Activated CD4-positive, alpha-beta T cell treated with anti-CD3 and anti-CD28 coated beads, Interleukin-2, amount 50 U/mL, for 1 hour (primary cell): ENCODE measurements around the gene CGN.

Experiments used
- DNase-seq: peaks from one replicate; pipeline ENCODE4 v3.0.0-alpha.2; 2020

Gene CGN

GRCh38 chr1:151510957-151511635 is at the start of gene CGN:
Gene CGN (plus strand): TSS chr1:151511387. CDS start chr1:151518520, 7,133 bp downstream.
- DNase-seq: peak; percentile 85

DNA sequence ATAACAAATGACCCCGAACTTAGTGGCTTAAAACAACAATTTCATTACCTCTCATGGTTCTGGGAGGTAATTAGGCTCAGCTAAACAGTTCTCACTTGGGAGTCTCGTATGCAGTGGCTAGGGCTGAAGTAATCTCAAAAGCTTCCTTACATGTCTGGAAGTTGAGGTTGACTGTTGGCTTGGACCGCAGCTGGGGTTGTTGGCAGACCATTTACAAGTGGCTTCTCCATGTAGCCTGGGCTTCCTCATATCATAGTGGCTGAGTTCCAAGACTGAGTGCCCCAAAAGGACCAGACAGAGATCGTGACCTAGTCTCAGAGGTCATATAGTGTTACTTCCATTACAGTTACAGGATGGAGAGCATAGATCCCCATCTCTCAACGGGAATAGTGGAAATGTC is 49.5 kb upstream of the CGN start:
- DNase-seq: no peak

DNA sequence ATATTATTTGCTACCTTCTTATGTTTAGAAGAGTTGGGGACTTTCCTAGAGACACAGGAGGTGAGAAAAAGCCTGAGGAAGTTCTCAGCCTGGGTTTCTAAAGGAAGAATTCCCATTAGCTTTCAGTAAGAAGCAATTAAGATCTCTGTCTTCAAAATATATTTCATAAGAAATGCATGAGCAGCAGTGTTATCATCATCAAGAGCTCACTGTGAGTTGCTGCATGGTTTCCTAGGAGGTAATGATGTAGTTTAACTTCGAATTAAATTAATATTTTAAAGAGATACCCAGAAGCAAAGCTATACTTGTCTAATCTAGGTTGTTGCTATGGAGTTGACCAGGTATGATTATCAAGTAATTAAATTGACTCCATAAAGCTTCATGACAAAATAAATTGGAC is 46.2 kb upstream of the CGN start:
- no peak for DNase-seq

DNA sequence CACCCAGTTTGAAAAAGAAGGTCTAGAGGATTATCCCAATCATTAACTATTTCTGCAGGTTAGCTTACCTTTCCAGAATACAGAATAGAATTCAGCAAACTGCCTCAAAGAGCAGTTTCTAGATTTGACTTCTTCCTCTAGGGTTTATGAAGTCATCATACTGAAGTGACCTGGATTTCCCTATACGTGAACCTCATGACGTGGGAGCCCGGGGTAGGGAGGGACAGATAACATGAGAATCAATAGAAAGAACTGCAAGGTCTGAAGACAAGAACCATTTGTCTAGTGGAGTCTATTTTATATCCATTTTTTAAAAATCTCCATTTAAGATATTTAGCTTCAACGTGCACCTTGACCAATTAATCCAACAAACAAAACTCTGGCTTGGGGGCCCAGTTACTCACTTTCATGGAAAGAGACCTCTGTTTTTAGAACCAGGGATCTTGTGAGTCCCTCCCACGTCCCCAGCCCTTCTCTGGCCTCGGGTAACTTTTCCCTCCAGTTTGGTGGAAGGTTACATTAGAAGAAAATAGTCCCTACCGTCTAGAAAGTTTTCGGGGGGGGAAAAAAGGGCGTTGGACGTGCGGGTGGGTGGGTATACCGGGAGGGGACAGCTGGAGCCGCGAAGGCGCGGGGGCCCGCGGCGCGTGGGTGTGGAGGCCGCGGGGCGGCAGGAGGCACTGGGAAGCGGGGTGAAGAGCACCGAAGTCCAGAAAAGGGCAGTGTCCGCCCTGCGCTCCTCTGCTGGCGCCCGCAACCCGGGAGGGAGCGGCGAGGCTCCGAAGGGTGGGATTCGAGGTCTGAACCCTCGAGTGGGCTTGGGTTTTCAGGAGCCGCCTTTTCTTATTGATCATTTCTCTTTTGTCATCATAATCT is 38.1 kb upstream of the CGN start:
- peak; percentile 7 for DNase-seq

DNA sequence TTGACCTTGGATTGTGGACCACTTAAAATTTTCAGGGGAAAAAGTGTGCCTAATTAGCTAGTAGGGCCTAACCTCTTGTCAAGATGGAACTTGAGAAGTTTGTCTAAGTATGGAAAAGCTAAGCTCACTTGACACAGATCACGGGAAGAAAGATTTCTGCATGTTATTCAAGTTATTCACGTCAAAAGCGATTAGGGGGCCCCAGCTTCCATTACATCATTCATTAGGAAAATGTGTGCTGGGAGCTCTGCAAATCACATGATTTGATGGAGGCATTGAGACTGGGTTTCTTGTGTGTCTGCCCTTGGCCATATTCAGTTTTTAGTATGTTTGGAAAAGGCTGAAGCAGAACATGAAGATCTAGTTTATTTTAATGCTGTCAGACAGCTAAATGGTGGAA is 36.4 kb upstream of the CGN start:
- no peak for DNase-seq

- DNase-seq: no peak
Measured at GRCh38 chr1:151475175-151475574, 36.0 kb upstream of the CGN start.

DNA sequence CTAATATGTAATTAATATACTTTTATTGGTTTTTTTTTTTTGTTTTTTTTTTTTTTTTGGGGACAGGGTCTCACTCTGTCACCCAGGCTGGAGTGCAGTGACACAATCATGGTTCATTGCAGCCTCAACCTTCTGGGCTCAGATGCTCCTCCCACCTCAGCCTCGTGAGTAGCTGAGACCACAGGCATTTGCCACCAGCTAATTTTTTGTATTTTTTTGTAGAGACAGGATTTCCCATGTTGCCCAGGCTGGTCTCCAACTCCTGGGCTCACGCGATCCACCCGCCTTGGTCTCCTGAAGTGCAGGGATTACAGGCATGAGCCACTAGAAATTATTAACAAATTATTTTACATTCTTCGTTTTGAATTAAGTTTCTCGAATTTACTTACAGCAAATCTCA is 35.1 kb upstream of the CGN start:
- DNase-seq: no peak

DNA sequence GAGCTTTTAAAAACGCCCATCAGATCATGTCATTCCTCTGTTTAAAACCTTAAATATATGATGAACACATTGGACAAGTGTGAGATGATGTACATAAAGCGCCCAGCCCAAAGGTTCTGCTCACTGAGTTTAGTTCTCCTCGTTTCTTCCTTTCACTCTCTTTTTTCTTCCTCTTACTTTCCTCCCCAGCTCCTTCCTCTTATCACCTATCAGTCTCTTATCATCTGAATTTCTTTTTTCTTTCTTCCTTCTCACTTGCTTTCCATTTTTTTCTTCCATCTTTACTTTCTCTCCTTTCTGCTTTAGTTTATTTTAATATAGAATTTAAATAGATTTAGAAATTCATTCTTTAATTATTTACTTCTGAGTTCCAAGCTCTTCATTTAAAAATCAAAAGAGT is 34.1 kb upstream of the CGN start:
- no peak for DNase-seq

GRCh38 chr1:151478140-151478812 is 32.9 kb upstream of the CGN start:
- no peak for DNase-seq

DNA sequence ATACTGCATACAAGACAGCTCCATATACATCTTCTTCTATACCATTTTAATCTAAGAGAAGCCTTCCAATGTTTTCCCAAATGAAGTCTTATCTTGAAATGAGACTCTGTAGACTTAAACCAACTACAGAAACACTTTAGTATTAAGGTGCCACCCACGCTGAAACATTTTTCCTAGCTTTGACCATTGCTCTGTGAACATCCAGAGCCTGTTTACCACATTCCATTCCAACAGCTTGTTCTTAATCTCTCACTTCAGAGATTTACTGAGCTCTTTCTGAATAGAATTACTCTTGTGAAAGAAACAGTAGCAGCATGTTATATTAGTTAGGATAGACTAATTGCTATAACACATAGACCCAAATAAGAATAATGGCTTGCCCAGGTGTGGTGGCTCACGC is 32.3 kb upstream of the CGN start:
- no peak for DNase-seq

DNA sequence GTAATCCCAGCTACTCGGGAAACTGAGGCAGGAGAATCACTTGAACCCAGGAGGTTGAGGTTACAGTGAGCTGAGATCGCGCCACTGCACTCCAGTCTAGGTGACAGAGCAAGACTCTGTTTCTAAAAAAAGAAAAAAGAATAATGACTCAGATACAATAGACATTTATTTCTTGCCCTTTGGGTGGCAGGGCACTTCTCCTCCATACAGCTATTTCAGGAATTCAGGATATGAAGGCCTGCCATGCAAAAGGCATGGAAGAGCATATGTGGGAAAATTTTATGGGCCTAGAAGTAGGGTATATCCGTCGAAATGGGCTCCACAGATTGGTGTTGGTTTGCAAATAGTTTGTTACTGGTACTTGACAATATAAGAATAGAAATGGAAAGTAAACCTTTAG is 31.7 kb upstream of the CGN start:
- no peak for DNase-seq

GRCh38 chr1:151482017-151482416 is 29.2 kb upstream of the CGN start:
- DNase-seq: no peak

GRCh38 chr1:151485685-151486255 is 25.4 kb upstream of the CGN start:
- no peak for DNase-seq

DNA sequence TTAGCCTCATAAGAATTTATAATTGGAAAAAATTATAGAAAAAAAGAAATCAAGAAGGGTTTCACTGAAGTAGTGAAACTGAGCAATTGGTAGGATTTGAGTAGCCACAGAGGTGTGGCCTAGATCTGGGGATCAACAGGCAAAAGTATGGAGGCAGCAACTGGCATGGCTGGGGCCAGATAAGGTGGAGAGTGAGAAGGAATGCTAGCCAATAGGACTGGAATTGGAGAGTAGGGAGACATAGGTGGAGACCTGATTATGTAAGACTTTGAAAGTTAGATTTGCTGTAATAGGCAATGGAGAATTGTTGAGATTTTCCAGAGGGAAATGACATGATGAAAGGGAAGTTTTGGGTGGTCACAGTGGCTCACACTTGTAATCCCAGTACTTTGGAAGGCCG is 24.6 kb upstream of the CGN start:
- DNase-seq: no peak

GRCh38 chr1:151491641-151492040 is 19.5 kb upstream of the CGN start:
- no peak for DNase-seq

DNA sequence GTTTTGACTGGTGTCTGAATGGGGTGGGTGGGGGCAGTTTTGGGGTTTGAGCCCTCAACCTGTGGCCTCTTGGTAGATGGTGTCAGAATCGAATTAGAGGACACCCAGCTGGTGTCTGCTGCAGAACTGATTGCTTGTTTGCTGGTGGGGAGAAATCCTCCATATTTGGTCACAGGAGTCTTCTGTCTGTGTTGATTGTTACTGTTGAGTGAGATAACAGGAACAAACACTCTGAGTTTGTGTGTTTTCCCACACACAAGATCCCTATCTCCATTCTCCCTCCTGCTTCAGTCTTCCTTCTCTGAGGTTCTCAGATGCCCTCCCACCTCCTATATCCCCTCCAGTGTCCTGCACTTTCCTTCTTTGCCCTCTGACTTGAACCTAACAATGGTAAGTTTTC is 19.1 kb upstream of the CGN start:
- no peak for DNase-seq

- no peak for DNase-seq
Measured at GRCh38 chr1:151493042-151493441, 18.1 kb upstream of the CGN start.

GRCh38 chr1:151494741-151495281 is 16.4 kb upstream of the CGN start:
- no peak for DNase-seq

GRCh38 chr1:151495316-151495715 is 15.9 kb upstream of the CGN start:
- DNase-seq: no peak

DNA sequence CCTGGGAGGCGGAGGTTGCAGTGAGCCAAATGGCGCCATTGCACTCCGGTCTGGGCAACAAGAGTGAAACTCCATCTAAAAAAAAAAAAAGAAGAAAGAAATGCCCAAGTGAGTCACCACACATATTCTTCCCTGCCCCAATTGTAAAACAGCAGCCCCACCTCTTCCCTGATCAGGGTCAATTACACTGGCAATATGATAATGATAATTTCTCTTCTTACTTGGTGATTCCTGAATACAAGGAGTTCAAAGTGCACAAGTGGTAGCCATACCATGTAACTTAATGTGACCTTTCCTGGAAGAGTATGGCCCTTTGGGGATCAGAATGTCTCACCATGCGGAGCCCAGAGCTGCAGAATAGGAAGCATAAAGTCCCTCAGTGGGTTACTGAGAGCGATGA is 11.8 kb upstream of the CGN start:
- no peak for DNase-seq

- DNase-seq: no peak
Measured at GRCh38 chr1:151499930-151500329, 11.3 kb upstream of the CGN start.

GRCh38 chr1:151501474-151501873 is 9.7 kb upstream of the CGN start:
- DNase-seq: no peak

- no peak for DNase-seq
Measured at GRCh38 chr1:151502035-151502700, 9.0 kb upstream of the CGN start.
